GM12878 (cell line): ENCODE data around the gene BAG1. TPM values are rescaled to one million over a fixed set of nuclear protein-coding genes. Genes with fewer than 3 reads are reported as not detected.

ENCODE experiments used
- ATAC-seq: fragments of 200-7000 bp; cut with Tn5 transposase; 3 replicates; pipeline ENCODE4 v1.9.1; 2020; ENCODE audit warnings: mild to moderate bottlenecking, moderate library complexity
- BruUV-seq: library from RNA; stranded (reverse); fragments of 400-500 nt; replicated peaks from 2 replicates; lab custom pipeline; 2021; lab: Mats Ljungman, UMichigan
- CTCF ChIA-PET: fragments of 300-600 bp; sonication (Branson Sonifier 250); formaldehyde crosslinking; extraction: SDS; loops from one replicate; lab custom pipeline; 2021; ENCODE audit warnings: inconsistent platforms; lab: Yijun Ruan, JAX
- POLR2A ChIA-PET: fragments of 350-600 bp; formaldehyde crosslinking; extraction: SDS; loops from one replicate; lab custom pipeline; 2021; ENCODE audit warnings: inconsistent platforms; lab: Charles Lee
- RAD21 ChIA-PET: fragments of 300-600 bp; sonication (Branson Sonifier 250); formaldehyde crosslinking; loops from one replicate; lab custom pipeline; 2023; ENCODE audit warnings: antibody characterized with exemption; ENCODE audit not compliant: unreplicated experiment; lab: Charles Lee
- SMC1A ChIA-PET: fragments of 300-600 bp; sonication (Branson Sonifier 250); formaldehyde crosslinking; loops from one replicate; lab custom pipeline; 2023; ENCODE audit not compliant: unreplicated experiment, uncharacterized antibody; lab: Charles Lee
- DNase-seq: peaks from one replicate; pipeline ENCODE4 v3.0.0-alpha.2; 2011; ENCODE audit warnings: low read depth, low spot score
- FAIRE-seq: peaks from 3 replicates; lab custom pipeline; 2011; peaks lifted over from hg19 to GRCh38; lab: Jason Lieb, UNC
- H2AFZ ChIP-seq: 2 replicates; pipeline ENCODE4 v1.6.0; 2011; ENCODE audit warnings: low read depth, low read length, control low read depth; ENCODE audit not compliant: control insufficient read depth
- H3K27ac ChIP-seq: 2 replicates; pipeline ENCODE4 v1.5.1; 2011; ENCODE audit warnings: control low read depth; ENCODE audit not compliant: control insufficient read depth, insufficient read depth
- H3K27me3 ChIP-seq, 2 experiments: replicated peaks in 1 of 2; 2 replicates each; pipeline versions ENCODE4 v1.6.0 to v1.6.1; 2011; ENCODE audit warnings: low read length in 1 of 2; ENCODE audit not compliant: control insufficient read depth in 2 of 2, insufficient read depth in 2 of 2
- H3K36me3 ChIP-seq, 2 experiments: 2 replicates each; pipeline ENCODE4 v1.5.1; 2011; ENCODE audit warnings: low read length in 1 of 2; ENCODE audit not compliant: control insufficient read depth in 2 of 2, insufficient read depth in 2 of 2
- H3K4me1 ChIP-seq: 2 replicates; pipeline ENCODE4 v1.6.1; 2011; ENCODE audit warnings: mild to moderate bottlenecking, low read length, moderate library complexity, mixed read lengths; ENCODE audit not compliant: control insufficient read depth, insufficient read depth
- H3K4me2 ChIP-seq: 2 replicates; pipeline ENCODE4 v1.6.0; 2011; ENCODE audit warnings: control low read depth; ENCODE audit not compliant: control insufficient read depth, insufficient read depth
- H3K4me3 ChIP-seq: fragments of 200-600 bp; sonication (generic); 2 replicates; pipeline ENCODE4 v1.5.1; 2016
- H3K79me2 ChIP-seq: 2 replicates; pipeline ENCODE4 v1.6.0; 2011; ENCODE audit warnings: low read length; ENCODE audit not compliant: control insufficient read depth, insufficient read depth
- H3K9ac ChIP-seq: 2 replicates; pipeline ENCODE4 v1.8.0; 2011; ENCODE audit warnings: low read length, control low read depth, mixed read lengths; ENCODE audit not compliant: control insufficient read depth, insufficient read depth
- H3K9me3 ChIP-seq: replicated peaks from 3 replicates; pipeline ENCODE4 v1.5.1; 2011; ENCODE audit warnings: mild to moderate bottlenecking, low read length; ENCODE audit not compliant: control insufficient read depth, insufficient read depth
- H4K20me1 ChIP-seq: 2 replicates; pipeline ENCODE4 v1.6.0; 2011; ENCODE audit not compliant: control insufficient read depth, insufficient read depth
- ATF7 ChIP-seq: fragments of 450-650 bp; IDR thresholded peaks from 2 replicates; pipeline ENCODE4 v1.6.1; 2016; ENCODE audit warnings: low read depth, mild to moderate bottlenecking
- BACH1 ChIP-seq: fragments of 450-650 bp; IDR thresholded peaks from 2 replicates; pipeline ENCODE4 v1.6.1; 2017; ENCODE audit warnings: mild to moderate bottlenecking, borderline replicate concordance
- BMI1 ChIP-seq: fragments of 450-650 bp; IDR thresholded peaks from 2 replicates; pipeline ENCODE4 v1.6.1; 2016; ENCODE audit warnings: mild to moderate bottlenecking, moderate library complexity, borderline replicate concordance
- EGR1 ChIP-seq, 2 experiments: IDR thresholded peaks; 1 replicate in 1 of 2; 2 replicates in 1 of 2; pipeline ENCODE4 v1.6.1; 2011 to 2012; ENCODE audit warnings: low read depth in 2 of 2, low read length in 2 of 2, borderline replicate concordance in 1 of 2, mild to moderate bottlenecking in 1 of 2, moderate library complexity in 1 of 2
- HDGF ChIP-seq: fragments of 450-650 bp; IDR thresholded peaks from 2 replicates; pipeline ENCODE4 v1.6.1; 2016; ENCODE audit warnings: antibody characterized with exemption
- IKZF2 ChIP-seq, 2 experiments: fragments of 450-650 bp; IDR thresholded peaks; 2 replicates each; pipeline ENCODE4 v1.6.1; 2017; ENCODE audit warnings: mild to moderate bottlenecking in 2 of 2, moderate library complexity in 2 of 2
- KAT2A ChIP-seq: conservative IDR thresholded peaks from 2 replicates; pipeline ENCODE4 v1.6.1; 2011; ENCODE audit warnings: low read depth, low read length; ENCODE audit not compliant: control insufficient read depth
- KDM1A ChIP-seq: fragments of 200-600 bp; sonication (generic); IDR thresholded peaks from 2 replicates; pipeline ENCODE4 v1.6.1; 2016; ENCODE audit warnings: borderline replicate concordance
- NFIC ChIP-seq: IDR thresholded peaks from 2 replicates; pipeline ENCODE4 v1.6.1; 2012; ENCODE audit warnings: low read depth, mild to moderate bottlenecking, inconsistent platforms, low read length, moderate library complexity
- RUNX3 ChIP-seq: IDR thresholded peaks from 2 replicates; pipeline ENCODE4 v1.6.1; 2012; ENCODE audit warnings: low read length, inconsistent platforms
- SPI1 ChIP-seq: IDR thresholded peaks from 2 replicates; pipeline ENCODE4 v1.6.1; 2011; ENCODE audit warnings: low read depth, mild to moderate bottlenecking, low read length, moderate library complexity, borderline replicate concordance; ENCODE audit not compliant: insufficient read depth
- SREBF1 ChIP-seq: IDR thresholded peaks from 2 replicates; pipeline ENCODE4 v1.6.1; 2012; ENCODE audit warnings: mild to moderate bottlenecking, low read length
- ZNF207 ChIP-seq: fragments of 450-650 bp; IDR thresholded peaks from 2 replicates; pipeline ENCODE4 v1.6.1; 2014; ENCODE audit warnings: antibody characterized with exemption, mild to moderate bottlenecking, borderline replicate concordance
- ZNF622 ChIP-seq: fragments of 450-650 bp; IDR thresholded peaks from 2 replicates; pipeline ENCODE4 v1.6.1; 2017; ENCODE audit warnings: mild to moderate bottlenecking, inconsistent platforms
- WGBS: methylation state at CpG from one replicate; pipeline ENCODE4 v1.1.6; 2016; ENCODE audit warnings: low lambda C conversion rate; ENCODE audit not compliant: insufficient replicate concordance, insufficient coverage; ENCODE audit errors: missing lambda C conversion rate; 5-methylcytosine and 5-hydroxymethylcytosine counted together
- in situ Hi-C: fragments of 300-500 bp; cut with MboI; formaldehyde crosslinking; loops from 9 replicates; pipeline ENCODE4 v1.14.3; 2018; ENCODE audit warnings: mixed read lengths
- intact Hi-C: fragments of 100-400 bp; cut with micrococcal nuclease; formaldehyde crosslinking; loops from one replicate; pipeline ENCODE4 v1.14.2; 2022; ENCODE audit not compliant: unreplicated experiment
- polyA plus RNA-seq, 11 experiments: library from polyadenylated mRNA; depleted of rRNA in 4 of 11; unstranded in 6 of 11; stranded (reverse) in 5 of 11; fragments of >200 nt; fragmentation: Nextera tagmentation in 4 of 11; fragmentation: Illumina TruSeq in 1 of 11; extraction: Ambion mirVana in 4 of 11; extraction: Trizol in 1 of 11; gene quantifications; 1 replicate in 1 of 11; 2 replicates in 10 of 11; pipeline versions ENCODE4 v1.2.1 to v1.2.3, GENCODE V29; 2011 to 2016; ENCODE audit warnings: inconsistent platforms in 2 of 11, missing spikeins in 2 of 11, low read depth in 1 of 11
- total RNA-seq, 4 experiments: library from RNA; depleted of rRNA in 3 of 4; stranded (reverse); fragments of >200 nt in 3 of 4; fragmentation: Illumina TruSeq in 1 of 4; extraction: Trizol in 1 of 4; gene quantifications; 2 replicates each; pipeline versions ENCODE4 v1.2.1 to v1.2.3, GENCODE V29; 2013 to 2021
- TF ChIP-seq, protein P1 (sequence below): fragments of 150-350 bp; IDR thresholded peaks from 2 replicates; pipeline ENCODE4 v1.6.1; 2016; ENCODE audit warnings: low read depth, low read length

The BAG1 gene
- total and polyA plus RNA-seq, 10 of the 15 experiments (the other 5 are each of a cell fraction or from before 2014, with no cell fraction given) = 11.6 to 135 (median 68.9) TPM

DNA sequence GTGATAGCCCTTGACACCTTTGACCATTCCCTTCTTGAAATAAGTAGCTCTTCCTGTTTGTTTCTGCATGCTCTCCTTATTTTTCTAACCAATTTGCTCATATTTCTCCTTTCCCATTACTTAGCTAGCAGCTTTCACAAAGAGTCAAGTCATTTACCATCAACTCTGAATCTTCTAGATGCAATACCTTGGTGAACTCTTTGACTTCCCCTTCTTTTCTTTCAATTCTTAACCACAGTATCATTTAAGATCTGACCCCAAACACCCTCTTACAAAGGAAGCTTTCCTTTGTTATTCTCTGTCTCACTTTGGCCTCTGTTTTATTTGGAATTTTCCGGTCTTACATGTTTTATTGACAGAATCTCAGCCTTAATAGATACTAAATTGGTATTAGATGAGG is 39.9 kb upstream of the BAG1 start:
- 0 out of 2 replicates have a peak overlapping the region, but pooled peaks have one; percentile 8 for H3K4me2 ChIP-seq
- RAD21 ChIA-PET = interaction anchor here (0.7 kb wide), 1 partner anchor 17 kb away, joined by 3 read pairs; no protein-coding TSS in a partner anchor
- no peak overlapping the region for H3K9ac ChIP-seq
- H2AFZ ChIP-seq = no peak overlapping the region
- POLR2A ChIA-PET = interaction anchor here (0.9 kb wide), 1 partner anchor 14 kb away, joined by 3 read pairs; the partner anchor contains the start of gene NFX1
- H4K20me1 ChIP-seq = no peaks in the 10 kb centered on the region
- in situ Hi-C loops (no loop called here), intact Hi-C loops (no loop called here)
- H3K27ac ChIP-seq = peak overlapping the region; percentile 5; the same call in 1 of the 2 replicates
- FAIRE-seq (no peak), DNase-seq (no peak), ATAC-seq (peak; percentile 43; the same call in 2 of the 3 replicates)
- peaks cover 18% of the 10 kb centered on the region for H3K79me2 ChIP-seq
- CTCF ChIA-PET = interaction anchor here (1.4 to 1.5 kb wide), 2 partner anchors 14 to 18 kb away, joined by 3 to 6 read pairs; partner anchors contain the start of gene NFX1
- no peaks in the 10 kb centered on the region for H3K27me3 ChIP-seq
- H3K9me3 ChIP-seq = no peaks in the 10 kb centered on the region
- peaks cover 15% of the 10 kb centered on the region for H3K4me1 ChIP-seq
- SMC1A ChIA-PET = interaction anchor here (1.1 to 1.3 kb wide), 2 partner anchors 8 to 17 kb away, joined by 3 read pairs; no protein-coding TSS in a partner anchor
- BruUV-seq = no TSS peak
- no peak overlapping the region for H3K4me3 ChIP-seq
- 92% methylated on average over 1 of the region's 1 CpG for WGBS
- H3K36me3 ChIP-seq = peaks cover 14 to 61% of the 10 kb centered on the region in 2 experiments
- TF ChIP-seq IKZF2 (IDR thresholded peaks at IDR 0.05) (no peak; a peak in 1 of 4 replicates), RUNX3 (peak; percentile 45; the same call in 1 of the 2 replicates), NFIC (no peak), SPI1 (peak; percentile 45; the same call in 1 of the 2 replicates), BMI1 (no peak)

DNA sequence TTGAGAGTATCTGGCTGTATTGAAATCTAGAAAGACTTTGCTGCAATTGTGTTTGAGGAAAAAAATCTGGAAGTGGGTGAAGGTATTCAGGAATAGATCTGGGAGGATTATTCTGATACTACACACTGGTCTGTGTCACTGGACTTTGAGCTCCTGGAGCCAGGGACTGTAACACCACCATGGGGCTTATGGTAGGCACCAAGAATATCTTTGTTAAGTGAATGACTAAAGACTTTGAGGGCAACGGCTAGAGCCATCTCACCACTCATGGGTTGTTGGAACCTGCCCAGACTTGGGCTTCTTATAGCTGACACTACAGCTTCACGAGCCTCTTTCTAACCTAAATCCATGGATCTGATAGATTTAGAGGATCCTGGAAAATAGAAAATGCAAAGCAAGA is 36.0 kb upstream of the BAG1 start:
- no peak overlapping the region for H3K4me2 ChIP-seq
- ChIA-PET SMC1A (no interaction called here), POLR2A (interaction anchor here (0.5 to 0.7 kb wide), 3 partner anchors 11 to 24 kb away, joined by 3 to 7 read pairs (median 3); no protein-coding TSS in a partner anchor), CTCF (interaction anchor here (1.4 to 2.7 kb wide), 2 partner anchors 11 to 14 kb away, joined by 6 to 16 read pairs; partner anchors contain the start of gene NFX1), RAD21 (no interaction called here)
- no peaks in the 10 kb centered on the region for H3K9me3 ChIP-seq
- no peaks in the 10 kb centered on the region for H4K20me1 ChIP-seq
- intact Hi-C loops (no loop called here), in situ Hi-C loops (no loop called here)
- H3K79me2 ChIP-seq = peaks cover 53% of the 10 kb centered on the region
- no peak overlapping the region for H3K9ac ChIP-seq
- H2AFZ ChIP-seq = no peak overlapping the region
- BruUV-seq = no TSS peak
- no peak for DNase-seq
- no peaks in the 10 kb centered on the region for H3K27me3 ChIP-seq
- no peak overlapping the region for H3K27ac ChIP-seq
- no peak for TF ChIP-seq KAT2A
- TF ChIP-seq EGR1 (IDR thresholded peaks at IDR 0.05; ENCODE audit: borderline replicate concordance in 1 of 2, low read depth in 2 of 2, low read length in 2 of 2) = no peak
- no peak for TF ChIP-seq ATF7
- TF ChIP-seq KDM1A = no peak
- no peak for TF ChIP-seq SREBF1
- TF ChIP-seq BACH1 = no peak
- TF ChIP-seq, protein P1, sequence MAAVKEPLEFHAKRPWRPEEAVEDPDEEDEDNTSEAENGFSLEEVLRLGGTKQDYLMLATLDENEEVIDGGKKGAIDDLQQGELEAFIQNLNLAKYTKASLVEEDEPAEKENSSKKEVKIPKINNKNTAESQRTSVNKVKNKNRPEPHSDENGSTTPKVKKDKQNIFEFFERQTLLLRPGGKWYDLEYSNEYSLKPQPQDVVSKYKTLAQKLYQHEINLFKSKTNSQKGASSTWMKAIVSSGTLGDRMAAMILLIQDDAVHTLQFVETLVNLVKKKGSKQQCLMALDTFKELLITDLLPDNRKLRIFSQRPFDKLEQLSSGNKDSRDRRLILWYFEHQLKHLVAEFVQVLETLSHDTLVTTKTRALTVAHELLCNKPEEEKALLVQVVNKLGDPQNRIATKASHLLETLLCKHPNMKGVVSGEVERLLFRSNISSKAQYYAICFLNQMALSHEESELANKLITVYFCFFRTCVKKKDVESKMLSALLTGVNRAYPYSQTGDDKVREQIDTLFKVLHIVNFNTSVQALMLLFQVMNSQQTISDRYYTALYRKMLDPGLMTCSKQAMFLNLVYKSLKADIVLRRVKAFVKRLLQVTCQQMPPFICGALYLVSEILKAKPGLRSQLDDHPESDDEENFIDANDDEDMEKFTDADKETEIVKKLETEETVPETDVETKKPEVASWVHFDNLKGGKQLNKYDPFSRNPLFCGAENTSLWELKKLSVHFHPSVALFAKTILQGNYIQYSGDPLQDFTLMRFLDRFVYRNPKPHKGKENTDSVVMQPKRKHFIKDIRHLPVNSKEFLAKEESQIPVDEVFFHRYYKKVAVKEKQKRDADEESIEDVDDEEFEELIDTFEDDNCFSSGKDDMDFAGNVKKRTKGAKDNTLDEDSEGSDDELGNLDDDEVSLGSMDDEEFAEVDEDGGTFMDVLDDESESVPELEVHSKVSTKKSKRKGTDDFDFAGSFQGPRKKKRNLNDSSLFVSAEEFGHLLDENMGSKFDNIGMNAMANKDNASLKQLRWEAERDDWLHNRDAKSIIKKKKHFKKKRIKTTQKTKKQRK = no peak
- TF ChIP-seq ZNF622 = no peak
- TF ChIP-seq ZNF207 = no peak
- TF ChIP-seq HDGF = no peak
- H3K4me3 ChIP-seq = no peak overlapping the region
- FAIRE-seq = no peak
- H3K36me3 ChIP-seq = peaks cover 7 to 52% of the 10 kb centered on the region in 2 experiments
- WGBS = 100% methylated on average over 2 of the region's 2 CpGs
- no peak for ATAC-seq
- peaks cover 29% of the 10 kb centered on the region for H3K4me1 ChIP-seq
